ENCODE measurements around the gene EXOC3L2. TPM values are rescaled to one million over a fixed set of nuclear protein-coding genes. Genes with fewer than 3 reads are reported as not detected.

Gene EXOC3L2
- total and polyA plus RNA-seq, 2 of the 8 experiments (the other 6 are each of a cell fraction or from before 2014, with no cell fraction given): 1.4 to 1.6 TPM

DNA sequence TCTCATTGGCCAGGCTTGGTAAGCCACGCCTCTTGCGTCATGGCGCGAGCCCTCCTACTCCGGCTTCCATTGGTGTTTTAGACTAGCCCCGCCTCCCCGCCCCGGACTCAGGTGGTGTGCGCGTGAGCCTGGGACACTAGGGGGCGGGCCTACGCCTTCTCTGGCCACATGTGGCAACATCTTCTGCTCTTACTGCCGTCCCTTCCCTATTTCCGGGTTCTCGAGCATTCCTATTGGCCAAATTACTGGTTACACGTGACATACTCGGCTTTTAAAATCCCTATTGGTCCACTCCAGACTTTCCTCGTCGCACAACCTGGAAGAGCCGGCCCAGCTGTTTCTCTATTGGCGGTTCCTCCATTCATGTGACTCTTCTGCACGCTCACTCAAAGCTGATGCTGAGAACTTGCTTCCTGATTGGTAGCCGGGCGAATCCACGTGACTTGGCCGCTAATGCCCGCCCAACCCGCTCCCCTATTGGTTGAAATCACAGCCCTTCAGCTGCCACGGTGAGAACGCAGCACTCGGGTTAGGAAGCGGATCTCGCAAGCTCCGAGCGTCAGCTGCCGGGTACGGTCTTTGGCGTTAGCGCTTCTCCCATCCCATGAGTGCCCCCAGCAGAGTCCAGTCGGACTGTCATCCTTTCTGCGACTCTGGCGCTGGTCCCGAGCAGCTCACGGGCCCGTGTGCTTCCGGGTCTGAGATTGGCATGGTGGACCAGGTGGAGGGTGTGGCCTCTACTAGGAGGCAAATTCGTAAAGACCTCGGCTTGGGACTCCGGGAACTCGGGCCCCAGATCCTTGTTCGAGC, 66.7 kb downstream of the EXOC3L2 start, which contains the start of gene BLOC1S3:
Gene BLOC1S3, plus strand, starts transcription at position 523 of the 810 bp plus-strand sequence. CDS start 513 bp downstream, outside the sequence.
- H3K4ac ChIP-seq (replicated peaks; ENCODE audit: insufficient read length, low read depth, low read length): no peak within 1 kb of the TSS
- H2BK20ac ChIP-seq (ENCODE audit: low read length): no peak within 1 kb of the TSS
- FAIRE-seq (peak; percentile 95), DNase-seq (ENCODE audit: low read depth in 1 of 2, low spot score in 2 of 2) (peak; percentile 98 to 99)
- H4K8ac ChIP-seq (ENCODE audit: extremely low read depth, insufficient read depth, low read length): peak within 1 kb of the TSS; percentile 90
- H3K9ac ChIP-seq (replicated peaks in 1 of 4; ENCODE audit: extremely low read depth in 1 of 4, low read depth in 3 of 4, low read length in 3 of 4): peak within 1 kb of the TSS; percentile 68 to 93 (median 84)
- peaks cover 0 to 9% of the 10 kb centered on the region in 2 experiments; a peak in 1 of 4 replicates for H3K79me2 ChIP-seq (ENCODE audit: control insufficient read depth in 1 of 2, insufficient read depth in 2 of 2, low read length in 2 of 2)
- H2AFZ ChIP-seq (ENCODE audit: low read length): peak within 1 kb of the TSS; percentile 97
- 3% methylated on average over 50 of the region's 51 CpGs; no CpG with 5 or more reads in 1 of the 2 experiments for WGBS, 2 experiments (ENCODE audit: extremely low coverage in 1 of 2, insufficient coverage in 1 of 2, insufficient read length in 1 of 2, insufficient replicate concordance in 2 of 2, low coverage in 1 of 2, low lambda C conversion rate in 2 of 2, missing lambda C conversion rate in 1 of 2)
- POLR2A ChIA-PET (ENCODE audit: partially characterized antibody): interaction anchor here (1.0 to 2.5 kb wide), 11 partner anchors 8 to 179 kb away, joined by 3 to 14 read pairs (median 5); partner anchors contain the start of genes GEMIN7, NKPD1 and PPP1R37
- no peaks in the 10 kb centered on the region for H3K36me3 ChIP-seq (ENCODE audit: control insufficient read depth in 2 of 4, insufficient read depth in 4 of 4, low read length in 3 of 4)
- no peaks in the 10 kb centered on the region for H3K27me3 ChIP-seq (replicated peaks in 1 of 4; ENCODE audit: control insufficient read depth in 3 of 4, extremely low read depth in 1 of 4, insufficient read depth in 3 of 4, low read length in 3 of 4)
- no peak within 1 kb of the TSS for H2BK12ac ChIP-seq (ENCODE audit: low read depth, low read length)
- H3K14ac ChIP-seq (ENCODE audit: insufficient read length): no peak within 1 kb of the TSS
- peak within 1 kb of the TSS; percentile 3 for H4K5ac ChIP-seq (ENCODE audit: insufficient read length, low read depth, low read length)
- H4K20me1 ChIP-seq (replicated peaks in 1 of 2; ENCODE audit: control insufficient read depth in 1 of 2, insufficient read depth in 2 of 2, low read length in 2 of 2): peaks cover 2 to 5% of the 10 kb centered on the region in 2 experiments
- peaks cover 9% of the 10 kb centered on the region for H3K23me2 ChIP-seq (ENCODE audit: low read depth, low read length)
- peaks cover 0 to 5% (median 0%) of the 10 kb centered on the region in 4 experiments; a peak in 5 of 7 replicates for H3K4me1 ChIP-seq (replicated peaks in 1 of 4; ENCODE audit: control insufficient read depth in 3 of 4, insufficient read depth in 4 of 4, low read length in 3 of 4)
- no peak within 1 kb of the TSS for H2BK15ac ChIP-seq (ENCODE audit: low read length)
- H3K9me3 ChIP-seq (ENCODE audit: insufficient read depth in 2 of 2, low read depth in 1 of 2, low read length in 1 of 2): no peaks in the 10 kb centered on the region
- H2BK5ac ChIP-seq (ENCODE audit: low read depth, low read length): peak within 1 kb of the TSS; percentile 55
- no peak within 1 kb of the TSS; the same call in 1 of the 2 replicates for H3K18ac ChIP-seq (ENCODE audit: extremely low read depth, low read length)
- peak within 1 kb of the TSS; percentile 79 to 97 (median 93) for H3K4me3 ChIP-seq (ENCODE audit: extremely low read depth in 1 of 4, insufficient read depth in 2 of 4, low read depth in 3 of 4, low read length in 4 of 4)
- H2BK120ac ChIP-seq (replicated peaks; ENCODE audit: low read depth, low read length): no peak within 1 kb of the TSS
- peaks cover 8% of the 10 kb centered on the region for H3K79me1 ChIP-seq (ENCODE audit: low read depth, low read length)
- H2AK5ac ChIP-seq (ENCODE audit: low read depth, low read length): no peak within 1 kb of the TSS
- peak within 1 kb of the TSS; percentile 61 for H3K56ac ChIP-seq (replicated peaks; ENCODE audit: insufficient read length, low read depth, low read length)
- H3K27ac ChIP-seq (ENCODE audit: low read depth, low read length): peak within 1 kb of the TSS; percentile 82
- H3K23ac ChIP-seq (ENCODE audit: insufficient read length): no peak within 1 kb of the TSS
- CTCF ChIA-PET (ENCODE audit: partially characterized antibody): interaction anchor here (0.7 to 3.8 kb wide), 11 partner anchors 9 to 107 kb away, joined by 3 to 17 read pairs (median 4); partner anchors contain the start of gene NKPD1
- no peak within 1 kb of the TSS for H4K91ac ChIP-seq (replicated peaks; ENCODE audit: insufficient read length, low read length)
- H3K4me2 ChIP-seq (ENCODE audit: insufficient read depth in 1 of 2, low read depth in 2 of 2, low read length in 2 of 2): peak within 1 kb of the TSS; percentile 91
- TF ChIP-seq SP4 (IDR thresholded peaks at IDR 0.05; ENCODE audit: low read length) (peak; percentile 94), JUN (IDR thresholded peaks at IDR 0.05; ENCODE audit: low read depth, low read length) (no peak), SUZ12 (IDR thresholded peaks at IDR 0.05; ENCODE audit: low read length) (no peak), POLR2A (IDR thresholded peaks at IDR 0.05; ENCODE audit: control extremely low read depth in 1 of 2, low read depth in 2 of 2, low read length in 2 of 2) (no peak), SIRT6 (IDR thresholded peaks at IDR 0.05; ENCODE audit: low read length) (no peak), BRCA1 (IDR thresholded peaks at IDR 0.05; ENCODE audit: low read depth, low read length) (no peak), TCF12 (IDR thresholded peaks at IDR 0.05; ENCODE audit: low read depth, low read length) (no peak), ATF3 (IDR thresholded peaks at IDR 0.05; ENCODE audit: insufficient read depth, low read depth, low read length) (peak; percentile 62), SRF (IDR thresholded peaks at IDR 0.05; ENCODE audit: low read depth, low read length) (no peak), TEAD4 (IDR thresholded peaks at IDR 0.05; ENCODE audit: low read depth, low read length) (no peak), RFX5 (IDR thresholded peaks at IDR 0.05; ENCODE audit: borderline replicate concordance, low read depth, low read length) (peak; percentile 95), RAD21 (IDR thresholded peaks at IDR 0.05 in 1 of 2, conservative IDR thresholded peaks at IDR 0.05 in 1 of 2; ENCODE audit: low read depth in 2 of 2, low read length in 2 of 2) (no peak)

Data from H1 (cell line).